OCI-LY1 (cell line): Measurements from ENCODE around the gene EXOSC7.

Experiments used
- H2AFZ ChIP-seq: fragments of 200-600 bp; sonication (generic), shearing (Covaris generic); 2 replicates; pipeline ENCODE4 v1.6.0; 2014; ENCODE audit warnings: antibody characterized with exemption, mild to moderate bottlenecking, low read length
- H3F3A ChIP-seq: fragments of 200-600 bp; sonication (generic), shearing (Covaris generic); 2 replicates; pipeline ENCODE4 v1.6.0; 2014; ENCODE audit warnings: mild to moderate bottlenecking, antibody characterized with exemption, low read length, moderate library complexity; ENCODE audit not compliant: insufficient read depth
- H3K27ac ChIP-seq: fragments of 200-600 bp; sonication (generic); 2 replicates; pipeline ENCODE4 v1.5.1; 2014; ENCODE audit warnings: low read length, mixed run types, mild to moderate bottlenecking, low read depth; ENCODE audit not compliant: poor library complexity, severe bottlenecking
- H3K27me3 ChIP-seq: fragments of 200-600 bp; sonication (generic); 2 replicates; pipeline ENCODE4 v1.6.0; 2014; ENCODE audit warnings: antibody characterized with exemption, mild to moderate bottlenecking, low read length, moderate library complexity; ENCODE audit not compliant: insufficient read depth
- H3K36me3 ChIP-seq: fragments of 200-600 bp; sonication (generic); 2 replicates; pipeline ENCODE4 v1.6.1; 2014; ENCODE audit warnings: mild to moderate bottlenecking, antibody characterized with exemption, low read length, moderate library complexity, mixed read lengths; ENCODE audit not compliant: insufficient read depth
- H3K4me1 ChIP-seq: fragments of 200-600 bp; sonication (generic); 2 replicates; pipeline ENCODE4 v1.5.1; 2014; ENCODE audit warnings: mild to moderate bottlenecking, low read length, moderate library complexity; ENCODE audit not compliant: insufficient read depth, severe bottlenecking
- H3K4me2 ChIP-seq: fragments of 200-600 bp; sonication (generic), shearing (Covaris generic); 2 replicates; pipeline ENCODE4 v1.6.1; 2014; ENCODE audit warnings: low read length
- H3K4me3 ChIP-seq: fragments of 200-600 bp; sonication (generic); 2 replicates; pipeline ENCODE4 v1.5.1; 2014; ENCODE audit warnings: low read length, low read depth, mild to moderate bottlenecking, mixed read lengths; ENCODE audit not compliant: poor library complexity, severe bottlenecking
- H3K79me2 ChIP-seq: fragments of 200-600 bp; shearing (Covaris generic); 2 replicates; pipeline ENCODE4 v1.6.1; 2016; ENCODE audit warnings: mixed run types, low read length, mixed read lengths; ENCODE audit not compliant: insufficient read depth
- H3K9ac ChIP-seq: fragments of 200-600 bp; sonication (generic), shearing (Covaris generic); 2 replicates; pipeline ENCODE4 v1.6.1; 2014; ENCODE audit warnings: mild to moderate bottlenecking, low read length, mixed read lengths
- H3K9me2 ChIP-seq: fragments of 200-600 bp; sonication (generic), shearing (Covaris generic); 2 replicates; pipeline ENCODE4 v1.6.1; 2014; ENCODE audit warnings: low read depth, mild to moderate bottlenecking, low read length, mixed read lengths
- H3K9me3 ChIP-seq: fragments of 200-600 bp; shearing (Covaris generic); 2 replicates; pipeline ENCODE4 v1.6.1; 2014; ENCODE audit warnings: low read length, mixed read lengths
- H4K20me1 ChIP-seq: fragments of 200-600 bp; sonication (generic), shearing (Covaris generic); 2 replicates; pipeline ENCODE4 v1.6.0; 2016; ENCODE audit warnings: mild to moderate bottlenecking, low read length; ENCODE audit not compliant: insufficient read depth
- EZH2 ChIP-seq: fragments of 200-600 bp; sonication (generic), shearing (Covaris generic); IDR thresholded peaks from 2 replicates; pipeline ENCODE4 v1.8.0; 2017; ENCODE audit warnings: borderline replicate concordance, mixed run types, mild to moderate bottlenecking, antibody characterized with exemption, low read length, moderate library complexity, mixed read lengths
- TF ChIP-seq, protein P1 (sequence below): fragments of 200-600 bp; sonication (generic), shearing (Covaris generic); IDR thresholded peaks from 2 replicates; pipeline ENCODE4 v1.5.1; 2017; ENCODE audit warnings: mild to moderate bottlenecking, antibody characterized with exemption, low read length, moderate library complexity, mixed read lengths

Gene EXOSC7

DNA sequence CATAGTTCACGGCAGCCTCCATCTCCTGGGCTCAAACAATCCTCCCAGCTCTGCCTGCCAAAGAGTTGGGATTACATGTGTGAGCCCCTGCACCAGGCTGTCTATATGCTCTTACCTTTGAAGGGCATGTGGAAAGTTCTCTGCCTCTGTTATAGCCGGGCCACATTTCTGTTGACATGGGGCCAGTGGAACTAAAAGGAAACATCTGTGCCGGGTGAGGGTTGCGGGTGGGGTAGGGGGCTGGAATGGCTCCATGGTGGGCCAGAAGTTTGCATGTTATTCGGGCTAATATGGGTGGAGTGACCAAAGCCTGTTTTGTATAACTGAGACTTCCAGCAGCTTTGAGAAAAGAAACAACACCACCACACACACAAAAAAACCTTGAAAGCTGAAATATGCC lies 41.8 kb downstream of the EXOSC7 start:
- no peak for TF ChIP-seq EZH2
- TF ChIP-seq, protein P1, sequence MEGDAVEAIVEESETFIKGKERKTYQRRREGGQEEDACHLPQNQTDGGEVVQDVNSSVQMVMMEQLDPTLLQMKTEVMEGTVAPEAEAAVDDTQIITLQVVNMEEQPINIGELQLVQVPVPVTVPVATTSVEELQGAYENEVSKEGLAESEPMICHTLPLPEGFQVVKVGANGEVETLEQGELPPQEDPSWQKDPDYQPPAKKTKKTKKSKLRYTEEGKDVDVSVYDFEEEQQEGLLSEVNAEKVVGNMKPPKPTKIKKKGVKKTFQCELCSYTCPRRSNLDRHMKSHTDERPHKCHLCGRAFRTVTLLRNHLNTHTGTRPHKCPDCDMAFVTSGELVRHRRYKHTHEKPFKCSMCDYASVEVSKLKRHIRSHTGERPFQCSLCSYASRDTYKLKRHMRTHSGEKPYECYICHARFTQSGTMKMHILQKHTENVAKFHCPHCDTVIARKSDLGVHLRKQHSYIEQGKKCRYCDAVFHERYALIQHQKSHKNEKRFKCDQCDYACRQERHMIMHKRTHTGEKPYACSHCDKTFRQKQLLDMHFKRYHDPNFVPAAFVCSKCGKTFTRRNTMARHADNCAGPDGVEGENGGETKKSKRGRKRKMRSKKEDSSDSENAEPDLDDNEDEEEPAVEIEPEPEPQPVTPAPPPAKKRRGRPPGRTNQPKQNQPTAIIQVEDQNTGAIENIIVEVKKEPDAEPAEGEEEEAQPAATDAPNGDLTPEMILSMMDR: no peak
- H3K4me3 ChIP-seq: no peak overlapping the region
- no peaks in the 10 kb centered on the region for H3K4me1 ChIP-seq
- no peaks in the 10 kb centered on the region for H3F3A ChIP-seq
- no peak overlapping the region for H3K9ac ChIP-seq
- no peaks in the 10 kb centered on the region for H3K27me3 ChIP-seq
- H3K4me2 ChIP-seq: no peak overlapping the region
- H4K20me1 ChIP-seq: no peaks in the 10 kb centered on the region
- no peaks in the 10 kb centered on the region for H3K79me2 ChIP-seq
- peaks cover 25% of the 10 kb centered on the region for H3K36me3 ChIP-seq
- no peaks in the 10 kb centered on the region for H3K9me3 ChIP-seq
- no peak overlapping the region for H2AFZ ChIP-seq
- H3K27ac ChIP-seq: no peak overlapping the region
- no peaks in the 10 kb centered on the region for H3K9me2 ChIP-seq

DNA sequence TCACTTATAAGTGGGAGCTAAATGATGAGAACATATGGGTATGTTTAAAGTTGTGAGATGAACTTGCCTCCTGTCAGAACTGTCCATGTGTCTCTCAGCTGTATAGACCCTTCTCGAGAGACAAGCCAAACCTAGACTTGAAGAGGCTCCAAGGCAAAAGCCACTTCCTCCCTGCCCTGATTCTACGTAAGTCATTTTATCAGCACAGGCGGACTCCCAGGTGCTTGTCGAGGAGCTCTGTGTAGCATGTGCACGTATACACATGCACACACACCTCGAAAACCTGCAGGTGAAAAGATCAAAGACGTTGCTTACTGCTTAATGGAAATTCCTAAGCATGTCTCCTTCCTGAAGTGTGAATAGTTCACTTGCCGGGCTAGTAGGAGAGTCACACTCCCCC lies 44.5 kb downstream of the EXOSC7 start:
- TF ChIP-seq, protein P1: no peak
- TF ChIP-seq EZH2: no peak
- Histone ChIP-seq H3K9me2 (no peaks in the 10 kb centered on the region), H3K4me2 (no peak overlapping the region), H3K79me2 (no peaks in the 10 kb centered on the region), H2AFZ (no peak overlapping the region), H3F3A (no peaks in the 10 kb centered on the region), H3K9ac (no peak overlapping the region), H3K4me3 (no peak overlapping the region), H3K4me1 (no peaks in the 10 kb centered on the region), H4K20me1 (no peaks in the 10 kb centered on the region), H3K27ac (no peak overlapping the region), H3K9me3 (no peaks in the 10 kb centered on the region), H3K27me3 (no peaks in the 10 kb centered on the region), H3K36me3 (peaks cover 4% of the 10 kb centered on the region; the same call in 1 of the 2 replicates)

DNA sequence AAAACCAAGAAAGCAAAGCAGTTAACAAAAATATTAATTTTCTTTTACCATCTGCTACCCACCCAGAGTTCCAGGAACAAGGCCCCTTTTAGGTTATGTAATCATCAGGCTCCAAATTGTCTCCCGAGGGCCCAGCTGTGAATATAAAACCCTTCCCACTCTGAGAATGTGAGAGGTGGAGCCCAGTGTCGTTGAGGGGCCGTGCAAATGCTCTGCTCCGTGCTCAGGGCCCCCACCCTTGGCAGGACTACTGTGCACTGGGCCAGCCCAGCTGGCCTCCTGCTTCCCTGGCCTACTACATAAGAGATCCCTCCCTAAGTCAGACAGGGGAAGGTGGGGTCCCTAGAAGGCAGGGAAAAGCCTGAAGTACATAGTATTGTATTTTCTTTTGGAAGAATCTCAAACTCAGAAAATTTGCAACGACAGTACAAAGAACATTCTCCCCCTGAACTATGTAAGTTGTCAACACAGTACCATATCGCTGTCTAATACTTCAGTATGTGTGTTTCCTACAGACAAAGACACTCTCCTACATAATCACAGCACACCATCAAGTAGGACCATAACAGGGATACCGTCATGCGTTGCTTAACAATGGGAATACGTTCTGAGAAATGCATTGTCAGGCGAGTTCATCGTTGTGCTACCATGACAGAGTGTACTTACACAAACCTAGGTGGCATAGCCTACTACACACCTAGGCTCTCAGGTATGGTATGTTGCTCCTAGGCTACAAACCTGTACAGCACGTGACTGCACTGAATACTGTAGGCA lies 45.7 kb downstream of the EXOSC7 start:
- Histone ChIP-seq H3K27ac (no peak overlapping the region), H3K4me3 (no peak overlapping the region), H3K9ac (no peak overlapping the region), H3F3A (no peaks in the 10 kb centered on the region), H3K4me2 (no peak overlapping the region), H3K4me1 (no peaks in the 10 kb centered on the region), H2AFZ (no peak overlapping the region), H3K79me2 (no peaks in the 10 kb centered on the region), H3K9me3 (no peaks in the 10 kb centered on the region), H3K36me3 (no peaks in the 10 kb centered on the region), H3K9me2 (no peaks in the 10 kb centered on the region), H4K20me1 (no peaks in the 10 kb centered on the region), H3K27me3 (no peaks in the 10 kb centered on the region)
- TF ChIP-seq EZH2: no peak
- TF ChIP-seq, protein P1: no peak
